PC-3 (cell line): ENCODE data around the gene THRA. TPM values are rescaled to one million over a fixed set of nuclear protein-coding genes. Genes with fewer than 3 reads are reported as not detected.

Experiments used
- ATAC-seq: fragments of 200-7000 bp; cut with Tn5 transposase; 2 replicates; pipeline ENCODE4 v1.9.1; 2020; ENCODE audit warnings: mild to moderate bottlenecking, moderate library complexity
- BruUV-seq: library from RNA; stranded (reverse); fragments of 400-500 nt; replicated peaks from 2 replicates; lab custom pipeline; 2021; lab: Mats Ljungman, UMichigan
- CTCF ChIA-PET: fragments of 300-600 bp; sonication (Branson Sonifier 250); formaldehyde crosslinking; loops from one replicate; lab custom pipeline; 2022; ENCODE audit warnings: antibody characterized with exemption; lab: Charles Lee
- POLR2A ChIA-PET: fragments of 300-600 bp; sonication (Branson Sonifier 250); formaldehyde crosslinking; loops from one replicate; lab custom pipeline; 2022; ENCODE audit warnings: antibody characterized with exemption; ENCODE audit not compliant: unreplicated experiment; lab: Charles Lee
- DNase-seq: peaks from one replicate; pipeline ENCODE4 v3.0.0-alpha.2; 2015
- H2AFZ ChIP-seq: fragments of 300-600 bp; sonication (generic); 2 replicates; pipeline ENCODE4 v1.6.0; 2016; ENCODE audit warnings: antibody characterized with exemption, low read length
- H3F3A ChIP-seq: fragments of 300-600 bp; sonication (generic); one replicate; pipeline ENCODE4 v1.6.0; 2017; ENCODE audit warnings: antibody characterized with exemption, low read length, control low read depth, mild to moderate bottlenecking; ENCODE audit not compliant: unreplicated experiment
- H3K27ac ChIP-seq: fragments of 300-600 bp; sonication (generic); 2 replicates; pipeline ENCODE4 v1.5.1; 2016; ENCODE audit warnings: mild to moderate bottlenecking, low read length
- H3K27me3 ChIP-seq: fragments of 300-600 bp; sonication (generic); 2 replicates; pipeline ENCODE4 v1.6.1; 2016; ENCODE audit warnings: low read length, mixed read lengths
- H3K36me3 ChIP-seq: fragments of 300-600 bp; sonication (generic); 2 replicates; pipeline ENCODE4 v1.6.1; 2016; ENCODE audit warnings: low read depth, mixed run types, low read length, mixed read lengths
- H3K4me1 ChIP-seq: fragments of 300-600 bp; sonication (generic); 2 replicates; pipeline ENCODE4 v1.5.1; 2016; ENCODE audit warnings: low read length; ENCODE audit not compliant: insufficient read depth
- H3K4me2 ChIP-seq: fragments of 300-600 bp; sonication (generic); 2 replicates; pipeline ENCODE4 v1.6.0; 2016; ENCODE audit warnings: low read length
- H3K4me3 ChIP-seq: fragments of 300-600 bp; sonication (generic); 2 replicates; pipeline ENCODE4 v1.5.1; 2016; ENCODE audit warnings: mild to moderate bottlenecking, low read length, mixed read lengths
- H3K79me2 ChIP-seq: fragments of 300-600 bp; sonication (generic); 2 replicates; pipeline ENCODE4 v1.6.1; 2017; ENCODE audit warnings: low read length, mixed read lengths
- H3K9ac ChIP-seq: fragments of 300-600 bp; sonication (generic); 2 replicates; pipeline ENCODE4 v1.6.0; 2016; ENCODE audit warnings: mild to moderate bottlenecking, low read length
- H3K9me2 ChIP-seq: fragments of 300-600 bp; sonication (generic); replicated peaks from 2 replicates; pipeline ENCODE4 v1.6.1; 2016; ENCODE audit warnings: mixed run types, low read length, mixed read lengths
- H3K9me3 ChIP-seq: fragments of 300-600 bp; sonication (generic); 2 replicates; pipeline ENCODE4 v1.6.1; 2016; ENCODE audit warnings: low read length, mixed read lengths
- H4K20me1 ChIP-seq: fragments of 300-600 bp; sonication (generic); 2 replicates; pipeline ENCODE4 v1.6.1; 2016; ENCODE audit warnings: low read length, mixed read lengths
- CTCF ChIP-seq: fragments of 300-600 bp; sonication (generic); conservative IDR thresholded peaks from 2 replicates; pipeline ENCODE4 v1.5.1; 2017; ENCODE audit warnings: antibody characterized with exemption, low read depth, mild to moderate bottlenecking, low read length
- EZH2 ChIP-seq: fragments of 300-600 bp; sonication (generic); IDR thresholded peaks from one replicate; pipeline ENCODE4 v1.6.1; 2017; ENCODE audit warnings: antibody characterized with exemption, mild to moderate bottlenecking, low read length; ENCODE audit not compliant: unreplicated experiment
- EZH2phosphoT487 ChIP-seq: fragments of 300-600 bp; sonication (generic); IDR thresholded peaks from 2 replicates; pipeline ENCODE4 v1.6.1; 2018; ENCODE audit warnings: mild to moderate bottlenecking, antibody characterized with exemption, low read length, borderline replicate concordance
- intact Hi-C: fragments of 100-400 bp; cut with micrococcal nuclease; formaldehyde crosslinking; loops from 2 replicates; pipeline ENCODE4 v1.9.0; 2023
- total RNA-seq: library from RNA; depleted of rRNA; stranded (reverse); fragments of >200 nt; gene quantifications from 2 replicates; pipeline ENCODE4 v1.2.3, GENCODE V29; 2014

The THRA gene
- total RNA-seq, 1 experiment from 2014 or later: 6.6 TPM

GRCh38 chr17:40086150-40087044 is 23.6 kb downstream of the THRA start:
- Histone ChIP-seq H3K79me2 (no peaks in the 10 kb centered on the region), H3K36me3 (no peaks in the 10 kb centered on the region), H3K27ac (no peak overlapping the region), H3K9ac (no peak overlapping the region), H3K9me3 (no peaks in the 10 kb centered on the region), H3K27me3 (no peaks in the 10 kb centered on the region), H3K4me1 (no peaks in the 10 kb centered on the region), H3K4me2 (no peak overlapping the region), H4K20me1 (no peaks in the 10 kb centered on the region), H3K4me3 (no peak overlapping the region), H3K9me2 (no peaks in the 10 kb centered on the region), H2AFZ (no peak overlapping the region), H3F3A (no peaks in the 10 kb centered on the region)
- peak; percentile 80 for TF ChIP-seq CTCF
- no peak for TF ChIP-seq EZH2phosphoT487
- BruUV-seq: no TSS peak
- DNase-seq: peak; percentile 42
- ChIA-PET CTCF (interaction anchor here (0.6 to 0.9 kb wide), 4 partner anchors 27 to 434 kb away, joined by 3 to 5 read pairs (median 3); partner anchors contain the start of gene CASC3), POLR2A (no interaction called here)
- peak; percentile 54; the same call in 1 of the 2 replicates for ATAC-seq
- intact Hi-C loops: no loop called here

- Histone ChIP-seq H3K9me3 (no peaks in the 10 kb centered on the region), H3K4me3 (no peak overlapping the region), H3K79me2 (no peaks in the 10 kb centered on the region), H3K9me2 (no peaks in the 10 kb centered on the region), H4K20me1 (no peaks in the 10 kb centered on the region), H3K4me2 (no peak overlapping the region), H3K27ac (no peak overlapping the region), H3F3A (no peaks in the 10 kb centered on the region), H3K36me3 (no peaks in the 10 kb centered on the region), H3K4me1 (no peaks in the 10 kb centered on the region), H3K27me3 (no peaks in the 10 kb centered on the region), H3K9ac (no peak overlapping the region), H2AFZ (no peak overlapping the region)
- BruUV-seq: no TSS peak
- intact Hi-C loops: no loop called here
- no peak for ATAC-seq
- DNase-seq: no peak
- no peak for TF ChIP-seq CTCF
- no peak for TF ChIP-seq EZH2phosphoT487
- TF ChIP-seq EZH2: no peak
- ChIA-PET CTCF (no interaction called here), POLR2A (no interaction called here)
These were observed 24.5 kb downstream of the THRA start for GRCh38 chr17:40087049-40087794.
